ENCODE data around the gene KCNK3.

Gene KCNK3

DNA sequence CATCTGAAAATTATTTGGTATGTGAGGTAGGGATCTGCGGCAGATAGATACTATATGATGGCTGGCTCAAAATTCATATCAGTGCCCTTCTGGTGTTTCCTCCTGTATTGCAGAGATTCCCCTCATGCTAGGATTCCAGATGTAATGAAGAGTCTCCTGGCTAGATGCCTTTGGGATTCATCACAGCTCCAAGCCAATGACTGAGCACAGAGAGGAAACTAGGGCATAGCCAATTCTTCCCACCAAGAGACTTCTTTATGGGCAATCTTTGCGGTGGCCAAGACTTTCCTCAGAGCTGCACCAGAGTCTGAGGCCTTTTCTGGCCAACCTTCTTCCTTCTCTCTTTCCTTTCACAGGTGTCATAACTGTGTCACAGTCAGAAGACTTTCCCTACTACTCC, 25.9 kb upstream of the KCNK3 start:
- no peak for DNase-seq (ENCODE audit: low spot score)

DNA sequence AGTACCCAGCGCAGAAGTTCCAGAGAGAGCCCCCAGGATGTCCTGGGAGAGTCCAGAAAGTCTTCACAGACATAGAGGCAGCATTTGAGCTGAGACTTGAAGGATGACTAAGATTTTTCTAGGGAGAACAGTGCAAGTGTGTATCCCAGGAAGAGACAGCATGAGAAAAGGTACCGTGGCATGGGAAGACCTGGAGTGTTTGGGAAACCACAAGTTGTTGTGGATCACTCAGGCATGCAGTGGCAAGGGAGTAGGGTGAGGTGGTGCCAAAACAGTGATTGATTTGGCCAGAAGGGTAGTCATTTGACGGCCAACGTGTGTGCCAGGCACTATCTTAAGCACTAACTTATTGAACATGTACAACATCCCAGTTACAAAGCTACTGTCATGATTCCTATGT, 24.5 kb upstream of the KCNK3 start:
- no peak for DNase-seq (ENCODE audit: low spot score)

DNA sequence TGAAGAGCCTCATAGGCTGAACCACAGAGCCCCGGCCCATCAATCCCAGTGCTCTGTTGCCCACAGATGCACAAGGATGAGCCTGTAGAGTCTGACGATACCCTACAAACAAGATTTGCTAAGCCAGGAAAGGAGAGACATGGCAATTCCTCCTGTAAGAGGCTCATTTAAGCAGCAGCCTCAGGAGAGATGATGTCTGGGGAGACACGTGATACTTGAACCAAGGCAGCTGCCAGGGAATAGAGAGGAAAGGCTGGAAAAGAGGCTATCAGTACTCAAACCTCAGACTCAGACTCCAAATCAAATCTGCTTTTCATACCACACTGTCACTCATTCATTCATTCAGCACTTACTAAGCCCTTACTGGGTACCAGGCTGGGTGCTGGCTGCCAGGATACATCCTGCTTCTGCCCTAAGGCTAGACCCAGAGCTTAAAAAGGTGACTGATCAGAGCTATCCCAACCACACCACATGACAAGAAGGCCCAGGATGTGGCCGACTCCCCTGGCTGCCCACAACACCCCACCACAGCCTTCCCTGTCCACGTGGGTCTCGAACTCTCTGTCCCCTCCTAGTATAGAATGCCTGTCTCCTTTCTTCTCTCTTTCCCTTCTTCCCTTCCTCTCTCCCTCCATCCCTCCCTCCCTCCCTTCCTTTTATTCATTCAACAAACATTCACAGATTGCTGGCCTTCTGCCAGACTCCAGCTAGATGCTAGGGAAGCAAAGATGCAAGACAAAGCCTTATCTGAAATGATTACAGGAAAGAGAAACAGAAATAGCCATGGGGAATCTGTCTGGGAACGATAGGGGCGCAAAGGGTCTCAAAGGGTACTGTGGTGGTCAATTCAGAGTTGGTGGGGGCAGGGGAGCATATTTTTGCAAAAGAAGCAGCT, 23.4 kb upstream of the KCNK3 start:
- no peak for DNase-seq (ENCODE audit: low spot score)

DNA sequence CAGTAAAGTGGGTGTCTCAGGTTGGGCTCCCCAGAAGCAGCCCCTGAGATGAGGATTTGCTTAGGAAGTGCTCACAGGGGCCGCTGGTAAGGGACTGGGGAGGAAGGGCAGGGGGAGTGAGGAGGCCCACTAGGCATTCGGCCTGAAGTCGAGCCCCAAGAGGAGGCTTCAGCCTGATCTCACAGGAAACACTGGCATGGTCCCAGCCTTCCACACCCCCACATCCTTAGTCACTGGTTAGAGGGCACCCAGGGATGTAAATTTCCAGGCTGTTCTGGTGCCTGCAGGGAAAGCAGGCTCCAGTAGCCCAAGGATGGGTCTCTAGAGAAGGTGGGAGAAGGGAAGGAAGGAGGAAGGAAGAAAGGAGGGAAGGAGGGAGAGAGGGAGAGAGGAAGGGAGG, 22.4 kb upstream of the KCNK3 start:
- DNase-seq (ENCODE audit: low spot score) = no peak

DNA sequence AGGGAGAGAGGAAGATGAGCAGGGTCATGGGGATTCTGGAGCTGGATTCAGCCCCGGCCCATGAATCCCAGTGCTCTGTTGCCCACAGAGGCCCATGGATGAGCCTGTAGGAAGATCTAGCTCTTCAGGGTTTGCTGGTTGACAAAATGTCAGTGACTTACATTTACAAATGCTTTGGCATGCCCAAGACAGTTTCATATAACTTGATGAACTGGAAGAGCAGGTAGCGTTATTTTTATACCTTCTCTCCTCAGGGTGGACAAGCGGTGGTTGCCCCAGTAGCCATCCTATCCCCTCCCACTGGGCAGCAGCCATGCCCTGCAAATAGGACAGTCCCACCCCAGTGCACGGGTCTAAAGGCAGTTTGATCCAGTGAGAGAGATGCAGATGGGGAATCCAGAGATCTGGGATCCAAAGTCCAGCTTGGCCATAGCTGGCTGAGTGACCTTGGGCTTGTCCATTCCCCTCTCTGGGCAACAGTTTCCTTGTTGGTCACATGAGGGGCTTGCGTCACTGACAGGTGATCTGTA, 21.5 kb upstream of the KCNK3 start:
- DNase-seq (ENCODE audit: low spot score) = no peak

DNA sequence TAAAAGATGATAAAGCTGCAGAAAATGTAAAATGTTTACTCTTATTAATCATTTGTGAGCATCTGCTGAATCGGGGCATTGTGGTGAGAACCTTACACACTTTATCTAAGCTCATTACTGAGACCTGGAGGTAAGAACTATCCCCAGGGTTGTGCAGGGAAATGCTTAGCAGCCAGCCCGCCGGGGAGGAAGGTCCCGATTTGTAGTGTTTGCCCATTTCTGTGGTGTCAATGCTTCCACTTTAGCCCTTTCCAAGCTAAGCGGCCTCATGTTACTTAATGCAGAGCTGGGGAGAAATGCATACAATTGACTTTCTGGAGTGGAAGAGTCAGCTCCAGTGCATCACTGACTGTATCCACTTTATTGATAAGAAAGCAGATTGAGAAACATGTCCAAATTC, 20.8 kb upstream of the KCNK3 start:
- DNase-seq (ENCODE audit: low spot score) = no peak

DNA sequence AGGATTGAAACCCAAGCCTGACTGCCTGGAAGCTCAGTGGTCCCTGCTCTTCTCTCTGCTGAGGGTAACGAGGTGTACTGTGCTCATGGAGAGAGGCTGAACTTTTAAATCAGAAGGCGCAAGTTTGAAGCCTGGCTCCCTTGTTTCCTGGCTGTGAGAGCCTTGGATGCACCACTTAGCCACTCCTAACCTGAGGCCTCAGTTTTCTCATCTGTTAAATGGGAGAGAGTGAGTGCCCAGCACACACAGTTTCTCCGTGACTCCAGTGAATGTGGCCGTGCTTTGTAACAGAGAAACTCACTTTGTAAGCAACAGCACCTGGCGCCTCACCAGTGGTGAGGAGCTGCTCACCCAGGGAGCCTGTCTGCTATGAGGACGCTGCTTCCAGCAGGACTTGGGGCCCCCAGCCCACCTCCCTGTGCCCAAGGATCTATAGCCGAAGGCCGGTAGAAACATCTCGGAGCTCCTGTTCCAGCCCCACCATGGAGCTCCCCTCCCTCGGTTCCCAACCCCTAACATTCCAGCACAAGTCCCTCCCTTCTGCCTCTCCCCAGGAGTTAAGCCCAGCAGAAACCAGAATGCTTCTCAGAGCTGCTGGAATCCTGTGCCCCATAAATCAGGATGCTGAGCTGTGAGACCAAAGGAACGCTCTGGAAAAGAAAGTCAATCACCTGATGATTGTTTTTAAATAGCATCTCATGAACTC, 20.3 kb upstream of the KCNK3 start:
- DNase-seq (ENCODE audit: low spot score) = no peak

DNA sequence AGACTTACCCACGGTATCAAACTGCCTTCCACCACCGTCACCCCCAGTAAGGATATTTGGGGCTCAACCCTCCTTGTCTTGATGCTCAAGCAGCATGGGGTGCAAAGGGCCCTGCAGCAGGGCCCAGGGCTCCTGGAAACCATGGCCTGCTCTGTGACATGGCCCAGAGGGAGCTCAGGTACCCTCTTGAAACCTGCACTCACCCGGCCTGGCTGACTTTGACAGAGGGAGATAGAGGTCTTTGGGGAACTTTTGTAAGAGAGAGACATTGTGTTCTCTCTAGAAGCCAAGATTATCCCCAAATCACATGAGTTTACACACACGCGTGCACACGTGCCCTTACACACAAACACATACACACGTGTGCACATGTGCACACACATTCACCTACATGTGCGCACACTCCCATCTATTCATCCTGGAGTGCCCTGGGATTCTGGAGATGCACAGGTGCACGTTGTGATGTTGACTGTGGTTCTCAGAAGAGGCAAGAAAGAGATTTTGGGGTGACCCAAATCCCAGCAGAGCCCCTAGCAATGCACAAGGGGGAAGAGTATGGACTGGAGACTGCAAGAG, 19.6 kb upstream of the KCNK3 start:
- DNase-seq (ENCODE audit: low spot score) = no peak

DNA sequence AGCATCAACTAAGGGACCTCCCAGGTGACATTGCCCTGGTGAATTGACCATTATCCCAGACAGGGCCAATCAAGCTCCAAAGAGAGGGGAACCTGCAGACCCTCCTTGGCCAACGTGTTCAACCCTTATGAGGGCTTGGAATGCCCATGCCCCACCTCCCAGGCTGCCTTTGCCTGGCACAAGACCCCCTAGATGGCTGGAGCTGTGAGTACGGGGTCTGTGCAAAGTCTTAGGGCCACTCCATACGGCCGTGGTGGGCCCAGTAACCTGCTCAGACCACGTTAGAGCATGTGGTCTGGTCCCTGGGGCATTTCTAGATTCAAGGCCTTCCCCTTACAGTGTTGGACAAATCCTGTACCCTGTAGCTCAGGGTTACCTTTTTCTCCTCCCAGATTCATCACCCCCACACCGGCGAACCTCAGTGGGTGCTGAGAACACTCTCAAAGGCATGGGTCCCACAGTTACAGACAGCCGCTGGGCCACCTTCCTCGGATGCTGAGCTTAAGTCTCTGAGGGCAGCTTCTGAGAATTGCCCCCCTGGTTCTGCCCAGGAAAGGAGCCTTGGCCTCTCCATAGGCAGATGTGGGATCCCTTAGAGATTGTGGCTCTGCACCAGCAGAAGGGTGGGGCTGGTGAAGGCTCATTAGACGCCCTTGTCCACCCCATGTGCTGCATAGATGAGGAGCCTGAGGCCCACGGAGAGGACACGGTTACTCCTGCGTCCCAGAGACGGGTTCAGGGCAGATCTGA, 18.3 kb upstream of the KCNK3 start:
- no peak for DNase-seq (ENCODE audit: low spot score)

DNA sequence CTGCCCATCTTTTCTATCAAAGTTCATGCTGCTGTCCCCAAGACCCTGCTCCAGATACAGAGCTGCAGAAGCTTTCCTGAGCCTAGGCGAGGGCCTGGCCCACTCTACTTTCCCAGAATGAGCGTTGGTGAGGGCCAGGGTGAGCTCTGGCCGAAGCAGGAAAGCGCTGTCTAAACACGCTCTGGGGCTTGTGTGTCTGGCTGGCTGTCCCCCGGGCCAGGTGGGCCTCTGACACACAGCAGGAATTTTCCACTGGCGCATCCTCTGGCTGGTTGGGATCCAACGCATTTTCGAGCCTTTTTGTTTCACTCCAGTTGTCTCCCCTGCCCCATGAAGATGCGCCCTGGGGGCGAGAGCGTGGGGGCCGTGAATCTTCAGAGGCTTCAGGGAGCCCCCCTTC, 17.8 kb upstream of the KCNK3 start:
- no peak for DNase-seq (ENCODE audit: low spot score)

DNA sequence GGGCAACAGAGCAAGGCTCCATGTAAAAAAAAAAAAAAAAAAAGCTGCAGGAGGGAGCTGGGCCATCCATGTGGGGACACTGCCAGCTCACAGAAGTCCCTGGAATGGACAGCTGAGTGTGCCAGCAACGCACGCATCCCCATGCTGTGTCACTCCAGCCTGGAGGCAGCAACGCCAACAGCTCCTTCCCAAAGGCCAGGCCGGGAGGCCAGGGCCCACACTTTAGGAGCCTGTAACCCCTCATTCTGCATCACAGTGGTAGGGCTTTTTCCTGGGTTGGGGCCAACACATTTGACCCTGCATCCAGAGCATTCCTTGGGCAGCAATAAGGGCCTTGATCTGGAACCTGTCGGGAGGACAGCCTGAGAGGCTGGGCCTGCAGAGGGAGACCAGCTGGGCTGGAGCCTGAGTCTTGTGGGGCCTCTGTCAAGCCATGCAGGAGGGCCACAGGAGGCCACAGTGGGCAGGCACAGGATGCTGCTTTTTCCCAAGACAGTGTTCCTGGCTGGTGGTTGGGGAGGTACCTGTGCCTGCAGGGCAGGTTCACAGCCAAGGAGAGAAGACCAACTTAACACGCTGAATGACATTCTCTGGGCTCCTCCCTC, 16.8 kb upstream of the KCNK3 start:
- DNase-seq (ENCODE audit: low spot score) = no peak

DNA sequence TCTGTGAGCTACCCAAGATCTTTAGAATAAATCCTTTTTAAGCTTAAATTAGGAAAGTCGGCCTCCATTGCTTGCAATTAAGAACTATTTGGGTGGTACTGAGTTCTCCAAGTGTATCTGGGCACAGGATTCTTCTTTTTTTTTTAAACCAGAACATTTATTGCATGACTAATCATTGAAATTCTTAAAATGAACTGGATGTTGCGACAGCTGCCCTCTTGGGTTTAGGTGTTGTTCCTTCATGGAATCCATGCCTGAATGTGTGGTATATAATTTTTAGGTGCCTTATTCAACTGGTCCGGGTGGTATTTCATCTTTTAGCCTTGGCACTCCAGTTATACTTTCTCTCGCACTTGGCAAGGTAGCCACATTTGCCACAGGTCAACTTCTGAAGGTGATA, 14.5 kb upstream of the KCNK3 start:
- DNase-seq (ENCODE audit: low spot score) = no peak

DNA sequence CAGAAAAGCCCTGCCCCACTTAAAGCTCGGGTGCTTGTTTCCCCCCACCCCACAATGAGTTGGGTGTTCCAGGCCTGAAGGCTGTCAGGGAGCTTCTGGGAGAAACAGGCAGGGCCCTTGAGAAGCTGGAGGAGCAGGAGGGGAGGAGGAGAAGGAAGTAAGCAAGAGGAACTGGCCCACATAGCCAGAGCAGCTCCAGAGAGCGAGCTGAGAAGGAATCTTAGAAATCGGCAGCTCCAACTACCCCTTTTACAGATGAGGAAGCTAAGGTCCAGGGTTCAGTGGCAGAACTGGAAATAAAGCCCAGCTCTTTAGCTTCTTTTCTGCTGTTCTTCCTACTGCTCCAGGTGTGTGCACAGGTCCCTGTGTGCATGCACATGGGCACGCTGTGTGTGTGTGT, 12.7 kb upstream of the KCNK3 start:
- no peak for DNase-seq (ENCODE audit: low spot score)

DNA sequence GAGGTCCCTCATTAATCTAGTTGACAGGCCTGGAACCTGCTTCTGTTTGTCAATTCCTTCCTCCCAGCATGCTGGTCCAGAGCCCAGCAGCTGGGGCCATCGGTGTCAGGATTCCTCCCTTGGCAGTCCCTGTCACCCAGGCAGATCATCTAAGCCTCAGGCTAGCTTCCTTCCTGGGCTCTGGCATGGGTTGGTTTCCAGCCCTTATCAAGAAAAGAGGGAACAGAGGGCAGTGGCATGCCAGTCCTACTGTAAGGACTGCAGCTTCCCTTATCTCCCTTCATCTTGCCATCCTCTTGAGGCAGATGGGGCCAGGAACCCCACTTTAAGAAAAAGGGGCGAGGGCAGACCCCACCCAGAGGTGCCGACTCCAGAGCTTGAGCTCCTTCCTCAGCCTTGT, 10.9 kb upstream of the KCNK3 start:
- DNase-seq (ENCODE audit: low spot score) = no peak

DNA sequence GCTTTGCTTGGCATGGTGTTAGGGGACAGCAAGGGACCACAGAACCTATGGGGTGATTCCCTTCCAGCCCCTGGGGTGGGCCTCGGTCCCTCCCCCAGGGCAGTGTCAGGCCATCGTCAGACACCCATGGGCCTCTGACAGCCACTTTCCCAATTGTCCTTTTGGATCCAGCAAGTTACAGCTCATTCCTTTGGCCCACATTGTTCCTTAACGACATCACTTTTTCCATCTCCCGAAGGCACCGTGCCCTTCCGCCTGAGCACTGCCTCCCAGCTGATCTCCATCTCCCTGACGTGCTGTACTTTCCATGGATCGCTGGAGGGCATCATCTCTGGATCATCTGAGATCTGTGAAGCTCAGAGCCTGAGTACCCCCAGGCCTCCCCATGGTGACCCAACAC, 10.4 kb upstream of the KCNK3 start:
- no peak for DNase-seq (ENCODE audit: low spot score)

DNA sequence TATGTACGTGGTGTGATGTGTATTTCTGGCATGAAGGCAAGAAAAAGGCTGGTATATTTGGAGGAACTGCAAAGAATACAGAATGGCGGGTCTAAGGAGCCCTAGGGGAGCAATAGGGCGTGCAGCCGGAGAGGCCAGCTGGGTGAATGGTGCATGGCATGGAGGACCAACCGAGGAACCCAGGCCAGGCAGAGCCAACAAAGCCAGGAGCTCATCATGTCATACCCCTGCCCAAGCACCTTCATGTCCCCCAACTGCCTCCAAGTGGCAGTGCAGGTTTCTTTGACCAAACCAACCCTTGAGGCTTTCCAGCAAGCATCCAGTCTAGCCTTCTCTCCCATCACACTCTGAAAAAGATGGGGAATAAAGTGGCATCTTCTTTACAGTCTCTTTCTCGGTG, 8.9 kb upstream of the KCNK3 start:
- no peak for DNase-seq (ENCODE audit: low spot score)

DNA sequence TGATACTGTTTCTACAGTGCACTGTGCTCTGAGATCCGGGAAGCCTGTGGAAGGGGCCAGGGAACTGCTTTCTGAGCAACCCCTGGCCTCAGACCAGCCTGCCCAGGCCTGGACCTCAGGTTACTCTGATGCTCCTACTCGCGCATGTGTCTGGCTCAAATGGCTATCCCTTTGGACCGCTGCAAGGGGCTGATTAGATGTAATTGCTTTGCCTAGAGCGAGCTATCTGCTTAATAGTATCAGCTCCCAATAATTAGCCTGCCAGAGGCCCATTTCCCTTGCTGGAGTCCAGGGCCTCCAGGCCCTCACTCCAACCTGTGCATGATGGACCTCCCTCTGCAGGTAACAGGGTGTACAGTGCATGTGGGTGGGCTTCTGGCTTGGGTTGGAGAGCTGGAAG, 7.2 kb upstream of the KCNK3 start:
- DNase-seq (ENCODE audit: low spot score) = no peak

DNA sequence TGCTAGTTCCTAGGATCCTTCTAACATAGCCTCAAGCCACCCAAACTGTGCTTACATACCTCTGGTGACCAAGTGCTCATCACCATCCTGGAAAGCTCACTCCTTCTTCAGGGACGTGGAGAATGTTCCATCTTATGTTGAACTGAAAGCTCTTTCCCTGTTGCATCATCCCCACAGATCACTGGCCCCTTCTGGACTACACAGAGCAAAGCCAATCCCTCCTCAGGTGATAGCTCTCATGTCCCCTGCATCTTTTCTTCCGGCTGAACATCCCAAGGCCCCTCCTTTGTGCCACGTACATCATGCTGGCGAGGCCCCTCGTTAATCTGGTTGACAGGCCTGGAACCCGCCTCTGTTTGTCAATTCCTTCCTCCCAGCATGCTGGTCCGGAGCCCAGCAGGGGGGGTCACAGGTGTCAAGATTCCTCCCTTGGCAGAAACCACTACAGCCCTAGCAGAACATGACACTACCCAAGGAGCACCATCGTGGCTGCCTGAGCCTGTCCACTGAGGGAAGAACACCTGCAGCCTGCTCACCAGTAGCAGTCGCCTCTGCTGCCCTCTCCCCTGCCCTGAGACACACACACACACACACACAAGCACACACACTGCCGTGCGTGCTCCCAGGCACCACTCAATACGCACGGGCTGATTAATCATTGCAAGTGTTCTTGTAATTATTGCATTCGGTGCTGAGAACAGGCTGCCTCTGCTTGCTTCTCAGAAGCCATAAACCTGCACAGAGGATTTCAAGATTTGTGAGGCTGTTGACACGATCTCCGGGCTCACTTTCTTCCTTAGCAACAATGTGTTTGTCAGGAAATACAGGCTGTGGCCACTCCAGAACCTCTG, 6.3 kb upstream of the KCNK3 start:
- no peak for DNase-seq (ENCODE audit: low spot score)

DNA sequence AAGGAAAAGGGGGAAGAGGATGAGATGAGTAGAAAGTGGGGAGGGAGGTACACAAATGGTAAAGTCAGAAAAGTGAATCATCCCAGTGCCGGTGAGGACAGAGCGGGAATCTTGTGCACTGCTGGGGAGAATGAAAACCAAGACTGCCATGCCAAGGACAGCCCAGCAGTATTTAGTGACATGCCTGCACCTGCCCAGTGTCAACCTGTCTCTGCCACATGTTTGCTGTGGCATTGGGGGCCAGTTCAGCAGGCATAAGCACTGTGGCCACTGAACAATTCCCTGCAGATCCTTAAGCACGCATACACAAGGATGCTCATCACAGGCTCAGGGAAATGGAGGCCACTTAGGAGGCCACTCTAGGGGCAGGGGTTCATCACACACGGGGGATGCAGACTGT, 5.2 kb upstream of the KCNK3 start:
- no peak for DNase-seq (ENCODE audit: low spot score)

DNA sequence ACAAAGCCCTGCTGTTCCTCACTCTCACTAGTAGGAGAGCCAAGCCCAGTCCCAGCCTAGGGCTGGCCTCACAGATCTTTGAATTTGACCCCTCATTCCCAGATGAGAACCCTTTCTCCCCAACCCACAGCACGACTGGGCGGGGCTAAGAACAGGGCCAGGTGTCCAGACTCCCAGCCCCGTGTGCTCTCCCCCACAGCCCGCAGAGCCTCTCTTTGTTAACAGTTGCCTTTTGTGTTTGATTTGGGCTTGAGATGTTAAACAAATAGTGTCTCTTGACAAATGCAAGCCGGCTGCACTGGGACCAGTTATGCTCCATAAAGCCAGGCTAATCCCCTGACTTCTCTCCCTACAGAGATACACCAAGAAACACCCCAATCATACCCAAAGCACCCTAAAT, 4.7 kb upstream of the KCNK3 start:
- no peak for DNase-seq (ENCODE audit: low spot score)

DNA sequence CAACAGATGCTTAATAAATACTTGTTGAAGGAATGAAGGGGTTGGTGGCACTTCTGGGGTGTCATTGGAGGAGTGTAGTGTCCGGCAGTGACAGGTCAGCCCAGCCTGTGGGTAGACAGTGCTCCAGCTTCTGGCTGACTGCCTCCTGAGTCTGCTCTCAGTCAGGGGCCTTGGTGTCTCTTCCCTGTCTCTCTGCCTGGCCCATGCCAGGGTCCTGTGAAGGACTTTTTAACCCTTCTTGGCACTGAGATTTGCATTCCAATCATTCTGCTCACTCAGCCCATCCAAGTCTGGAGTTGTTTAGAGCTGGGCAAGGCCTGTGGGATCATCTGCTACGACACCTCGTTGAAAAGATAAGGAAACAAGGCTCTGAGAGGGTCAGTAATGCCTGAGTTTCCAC, 1.4 kb upstream of the KCNK3 start:
- DNase-seq (ENCODE audit: low spot score) = no peak
